Measurements from ENCODE around the gene MAST3.

The MAST3 gene

GRCh38 chr19:18193388-18194180, 96.0 kb downstream of the MAST3 start:
- no peak for DNase-seq

GRCh38 chr19:18194181-18194530, 96.6 kb downstream of the MAST3 start:
- DNase-seq = no peak

GRCh38 chr19:18194554-18195238, 97.1 kb downstream of the MAST3 start:
- peak; percentile 42 to 48 for DNase-seq

GRCh38 chr19:18196511-18196845, 98.9 kb downstream of the MAST3 start:
- DNase-seq = no peak

- no peak for DNase-seq
These were observed 99.7 kb downstream of the MAST3 start for GRCh38 chr19:18197306-18197705.

GRCh38 chr19:18197941-18198340, 100.4 kb downstream of the MAST3 start:
- DNase-seq = no peak

GRCh38 chr19:18198374-18198773, 100.8 kb downstream of the MAST3 start:
- no peak for DNase-seq
